Fibroblast of peridontal ligament (primary cell): Measurements from ENCODE around the gene GABRB1.
A peak's percentile ranks its signal among the peaks of the same experiment; 100 is the strongest.

Experiments
- DNase-seq: peaks from one replicate; pipeline ENCODE4 v3.0.0-alpha.2; 2010; ENCODE audit errors: extremely low read depth

GABRB1 gene

GRCh38 chr4:47049347-47049746 lies 18.0 kb downstream of the GABRB1 start:
- DNase-seq, result no peak

GRCh38 chr4:47050761-47051725 lies 19.7 kb downstream of the GABRB1 start:
- no peak for DNase-seq

GRCh38 chr4:47053485-47053884 lies 22.1 kb downstream of the GABRB1 start:
- no peak for DNase-seq

- DNase-seq, result no peak
Observed at GRCh38 chr4:47054130-47054529, 22.8 kb downstream of the GABRB1 start.

- DNase-seq, result no peak
Observed at GRCh38 chr4:47057991-47058390, 26.6 kb downstream of the GABRB1 start.

GRCh38 chr4:47060561-47060960 lies 29.2 kb downstream of the GABRB1 start:
- no peak for DNase-seq

GRCh38 chr4:47061435-47061834 lies 30.1 kb downstream of the GABRB1 start:
- DNase-seq, result peak; percentile 77

- DNase-seq, result no peak
Observed at GRCh38 chr4:47065051-47065481, 33.7 kb downstream of the GABRB1 start.

- peak; percentile 65 for DNase-seq
Observed at GRCh38 chr4:47068986-47069385, 37.6 kb downstream of the GABRB1 start.

- peak; percentile 70 for DNase-seq
Observed at GRCh38 chr4:47071901-47072341, 40.6 kb downstream of the GABRB1 start.

- no peak for DNase-seq
Observed at GRCh38 chr4:47073647-47074046, 42.3 kb downstream of the GABRB1 start.

GRCh38 chr4:47074816-47075215 lies 43.4 kb downstream of the GABRB1 start:
- DNase-seq, result peak; percentile 57

GRCh38 chr4:47075262-47075661 lies 43.9 kb downstream of the GABRB1 start:
- peak; percentile 29 for DNase-seq

- DNase-seq, result no peak
Observed at GRCh38 chr4:47075919-47076318, 44.6 kb downstream of the GABRB1 start.

- no peak for DNase-seq
Observed at GRCh38 chr4:47084111-47084510, 52.7 kb downstream of the GABRB1 start.

- no peak for DNase-seq
Observed at GRCh38 chr4:47084795-47085194, 53.4 kb downstream of the GABRB1 start.

GRCh38 chr4:47088298-47088697 lies 56.9 kb downstream of the GABRB1 start:
- no peak for DNase-seq

- no peak for DNase-seq
Observed at GRCh38 chr4:47095884-47096283, 64.5 kb downstream of the GABRB1 start.

- DNase-seq, result no peak
Observed at GRCh38 chr4:47101453-47101852, 70.1 kb downstream of the GABRB1 start.

GRCh38 chr4:47104986-47105385 lies 73.6 kb downstream of the GABRB1 start:
- peak; percentile 5 for DNase-seq

GRCh38 chr4:47106561-47106960 lies 75.2 kb downstream of the GABRB1 start:
- DNase-seq, result no peak

GRCh38 chr4:47109379-47109778 lies 78.0 kb downstream of the GABRB1 start:
- DNase-seq, result no peak

- no peak for DNase-seq
Observed at GRCh38 chr4:47110546-47111132, 79.3 kb downstream of the GABRB1 start.
